KMS-11 (cell line): ENCODE measurements around the gene IFT88.
A peak's percentile ranks its signal among the peaks of the same experiment; 100 is the strongest.

Experiments used
- H2AFZ ChIP-seq: fragments of 200-600 bp; sonication (generic); 2 replicates; pipeline ENCODE4 v1.6.1; 2016; ENCODE audit warnings: antibody characterized with exemption, mixed run types, low read depth
- H3K27ac ChIP-seq: fragments of 200-600 bp; sonication (generic); 2 replicates; pipeline ENCODE4 v1.6.1; 2016; ENCODE audit warnings: mild to moderate bottlenecking, mixed run types
- H3K27me3 ChIP-seq: fragments of 200-600 bp; sonication (generic); 2 replicates; pipeline ENCODE4 v1.6.1; 2017; ENCODE audit warnings: mild to moderate bottlenecking, low read depth, mixed run types, moderate library complexity; ENCODE audit not compliant: insufficient read depth
- H3K36me3 ChIP-seq: fragments of 200-600 bp; sonication (generic); 2 replicates; pipeline ENCODE4 v1.6.1; 2017; ENCODE audit warnings: mild to moderate bottlenecking, mixed run types; ENCODE audit not compliant: insufficient read depth
- H3K4me1 ChIP-seq: fragments of 200-600 bp; sonication (generic); 2 replicates; pipeline ENCODE4 v1.6.1; 2016; ENCODE audit warnings: mild to moderate bottlenecking, low read depth, mixed run types; ENCODE audit not compliant: poor library complexity, severe bottlenecking
- H3K4me2 ChIP-seq: fragments of 200-600 bp; sonication (generic); 2 replicates; pipeline ENCODE4 v1.7.0; 2016; ENCODE audit warnings: mild to moderate bottlenecking, mixed run types
- H3K4me3 ChIP-seq: fragments of 200-600 bp; sonication (generic); IDR thresholded peaks from 2 replicates; pipeline ENCODE4 v1.6.1; 2017; ENCODE audit warnings: low read depth, low read length, mixed read lengths; ENCODE audit not compliant: insufficient read depth
- H3K79me2 ChIP-seq: fragments of 200-600 bp; sonication (generic); 2 replicates; pipeline ENCODE4 v1.6.1; 2016; ENCODE audit warnings: low read depth, mixed run types; ENCODE audit not compliant: insufficient read depth
- H3K9ac ChIP-seq: fragments of 200-600 bp; sonication (generic); 2 replicates; pipeline ENCODE4 v1.6.1; 2016; ENCODE audit warnings: mild to moderate bottlenecking, mixed run types
- H4K20me1 ChIP-seq: fragments of 200-600 bp; sonication (generic); 2 replicates; pipeline ENCODE4 v1.6.1; 2016; ENCODE audit warnings: mild to moderate bottlenecking, mixed run types; ENCODE audit not compliant: insufficient read depth
- CTCF ChIP-seq: fragments of 200-600 bp; sonication (generic); conservative IDR thresholded peaks from 2 replicates; pipeline ENCODE4 v1.6.1; 2017; ENCODE audit warnings: low read depth, mild to moderate bottlenecking, antibody characterized with exemption, low read length, moderate library complexity, mixed read lengths

The IFT88 gene

GRCh38 chr13:20709782-20710181 lies 142.8 kb downstream of the IFT88 start:
- Histone ChIP-seq H3K36me3 (no peaks in the 10 kb centered on the region), H3K27ac (no peak overlapping the region), H3K79me2 (no peaks in the 10 kb centered on the region), H3K9ac (no peak overlapping the region), H3K27me3 (no peaks in the 10 kb centered on the region), H3K4me1 (no peaks in the 10 kb centered on the region), H2AFZ (no peak overlapping the region), H3K4me3 (no peak overlapping the region), H3K4me2 (no peak overlapping the region), H4K20me1 (no peaks in the 10 kb centered on the region)
- TF ChIP-seq CTCF, result no peak

- no peak overlapping the region for H3K4me2 ChIP-seq
- no peak overlapping the region for H3K9ac ChIP-seq
- no peak overlapping the region for H3K27ac ChIP-seq
- H3K79me2 ChIP-seq, result no peaks in the 10 kb centered on the region
- H3K36me3 ChIP-seq, result no peaks in the 10 kb centered on the region
- H3K27me3 ChIP-seq, result no peaks in the 10 kb centered on the region
- no peaks in the 10 kb centered on the region for H4K20me1 ChIP-seq
- H3K4me3 ChIP-seq, result no peak overlapping the region
- peak overlapping the region; percentile 50; the same call in 1 of the 2 replicates for H2AFZ ChIP-seq
- TF ChIP-seq CTCF, result no peak
- no peaks in the 10 kb centered on the region for H3K4me1 ChIP-seq
Observed at GRCh38 chr13:20711301-20712044, 144.5 kb downstream of the IFT88 start.

GRCh38 chr13:20713014-20713376 lies 146.0 kb downstream of the IFT88 start:
- no peak overlapping the region for H3K9ac ChIP-seq
- no peaks in the 10 kb centered on the region for H3K27me3 ChIP-seq
- H3K27ac ChIP-seq, result no peak overlapping the region
- no peaks in the 10 kb centered on the region for H4K20me1 ChIP-seq
- H3K4me3 ChIP-seq, result no peak overlapping the region
- no peaks in the 10 kb centered on the region for H3K4me1 ChIP-seq
- H2AFZ ChIP-seq, result peak overlapping the region; percentile 50
- TF ChIP-seq CTCF, result no peak
- peak overlapping the region; percentile 25; the same call in 1 of the 2 replicates for H3K4me2 ChIP-seq
- H3K36me3 ChIP-seq, result no peaks in the 10 kb centered on the region
- no peaks in the 10 kb centered on the region for H3K79me2 ChIP-seq

GRCh38 chr13:20713751-20714150 lies 146.8 kb downstream of the IFT88 start:
- H3K27ac ChIP-seq, result no peak overlapping the region
- no peak overlapping the region for H3K9ac ChIP-seq
- H3K4me1 ChIP-seq, result no peaks in the 10 kb centered on the region
- H3K4me3 ChIP-seq, result no peak overlapping the region
- H4K20me1 ChIP-seq, result no peaks in the 10 kb centered on the region
- H3K4me2 ChIP-seq, result no peak overlapping the region
- no peaks in the 10 kb centered on the region for H3K36me3 ChIP-seq
- no peak overlapping the region for H2AFZ ChIP-seq
- H3K79me2 ChIP-seq, result no peaks in the 10 kb centered on the region
- H3K27me3 ChIP-seq, result no peaks in the 10 kb centered on the region
- no peak for TF ChIP-seq CTCF
